ENCODE data around the gene UTY.

Gene UTY

DNA sequence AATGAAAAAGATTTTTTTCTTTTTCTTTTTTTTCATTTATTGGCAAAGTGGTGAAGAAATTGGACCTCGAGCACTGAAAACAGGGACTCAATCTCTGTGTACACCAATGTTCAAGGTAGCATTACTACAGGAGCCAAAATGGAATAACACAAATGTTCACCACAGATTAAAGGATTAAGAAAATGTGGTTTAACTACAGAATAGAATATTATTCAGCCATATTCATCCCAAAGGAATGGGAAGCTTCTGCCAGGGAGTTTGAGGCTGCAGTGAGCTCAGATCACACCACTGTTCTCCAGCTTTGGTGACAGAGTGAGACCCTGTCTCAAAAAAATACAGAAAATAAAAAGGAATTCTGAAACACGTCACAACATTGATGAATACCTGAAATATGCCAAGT lies 81.0 kb downstream of the UTY start:
- DNase-seq (ENCODE audit: low spot score) = no peak

- DNase-seq (ENCODE audit: low spot score) = no peak
Measured at GRCh38 chrY:13381110-13381683, 98.6 kb downstream of the UTY start.

- no peak for DNase-seq (ENCODE audit: low spot score)
Measured at GRCh38 chrY:13370868-13371800, 108.7 kb downstream of the UTY start.

- DNase-seq (ENCODE audit: low spot score) = no peak
Measured at GRCh38 chrY:13370245-13370644, 109.6 kb downstream of the UTY start.

- DNase-seq (ENCODE audit: low spot score) = no peak
Measured at GRCh38 chrY:13368513-13368845, 111.4 kb downstream of the UTY start.

DNA sequence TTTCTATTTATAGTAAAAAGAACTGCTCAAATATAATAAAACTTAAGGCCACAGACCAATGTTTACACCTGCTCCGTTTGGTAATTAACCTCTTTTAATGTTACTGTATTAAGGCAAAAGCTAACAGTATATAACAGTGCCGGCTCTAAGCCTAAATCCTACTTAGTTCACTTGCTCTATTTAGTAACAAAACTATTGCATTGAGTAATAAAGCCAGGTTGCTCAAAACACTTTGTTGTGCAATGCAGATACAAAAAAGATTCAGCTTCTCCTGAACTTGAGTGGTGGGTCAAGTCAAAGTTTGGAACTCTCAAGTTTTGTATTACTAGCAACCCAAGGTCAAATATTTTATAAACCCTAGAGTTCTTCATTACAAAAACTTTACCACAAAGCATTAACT lies 116.2 kb downstream of the UTY start:
- DNase-seq (ENCODE audit: low spot score) = no peak

DNA sequence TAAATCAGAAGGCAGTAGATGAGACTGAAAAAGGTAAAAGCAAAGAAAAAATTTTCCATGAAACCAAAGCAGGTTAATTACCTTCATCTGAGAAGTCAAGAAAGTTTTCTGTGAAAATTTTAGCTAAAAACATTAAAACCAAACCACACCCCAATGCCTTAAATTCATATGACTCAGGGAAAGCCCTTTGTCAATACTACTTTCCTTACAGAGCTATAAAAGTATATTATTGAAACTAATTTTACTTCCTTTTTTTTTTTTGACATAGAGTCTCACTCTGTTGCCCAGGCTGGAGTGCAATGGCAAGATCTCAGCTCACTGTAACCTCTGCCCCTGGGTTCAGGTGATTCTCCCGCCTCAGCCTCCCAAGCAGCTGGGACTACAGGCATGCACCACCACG lies 117.2 kb downstream of the UTY start:
- no peak for DNase-seq (ENCODE audit: low spot score)

DNA sequence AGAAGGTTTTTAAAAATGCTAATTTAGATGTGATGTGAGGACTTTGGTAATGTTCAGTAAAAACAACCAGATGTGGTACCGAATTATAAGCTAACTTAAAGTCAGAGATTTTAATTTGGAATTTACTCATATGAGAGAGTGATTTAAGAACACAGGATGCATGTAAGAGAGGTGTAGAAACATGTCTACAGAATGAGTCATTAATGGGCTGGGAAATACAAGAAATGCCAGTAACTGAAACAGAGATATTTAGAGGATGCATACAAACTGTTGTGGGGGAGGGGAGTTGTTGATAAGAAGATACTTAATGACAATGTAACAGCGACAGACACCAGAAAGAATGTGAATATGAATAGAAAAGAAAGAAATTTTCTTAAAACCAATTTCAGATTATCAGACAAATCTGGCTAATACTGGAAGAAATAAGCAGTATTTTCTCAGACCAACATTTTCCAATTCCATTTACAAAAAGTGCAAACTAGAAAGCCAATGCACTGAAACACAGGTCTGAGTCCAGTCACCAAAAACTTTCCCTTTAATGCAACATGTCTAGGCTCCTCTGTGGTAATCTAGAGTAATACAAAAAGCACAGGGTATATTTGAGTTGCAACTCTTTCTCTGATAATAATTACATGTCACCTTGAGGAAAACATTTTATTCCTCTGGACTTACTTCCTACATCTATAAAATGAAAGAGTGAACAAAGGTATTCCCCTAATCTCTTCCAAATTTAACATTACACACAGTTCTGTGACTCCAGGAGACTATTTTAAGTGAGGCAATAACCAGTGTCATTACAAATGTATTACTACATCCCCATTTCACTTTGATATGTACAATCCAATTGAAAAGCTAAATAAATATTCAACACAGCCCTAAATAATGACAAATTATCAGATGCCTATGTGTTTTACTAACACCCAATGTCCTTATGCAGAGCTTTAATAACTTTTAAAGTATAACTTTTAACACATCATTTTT lies 117.9 kb downstream of the UTY start:
- no peak for DNase-seq (ENCODE audit: low spot score)

DNA sequence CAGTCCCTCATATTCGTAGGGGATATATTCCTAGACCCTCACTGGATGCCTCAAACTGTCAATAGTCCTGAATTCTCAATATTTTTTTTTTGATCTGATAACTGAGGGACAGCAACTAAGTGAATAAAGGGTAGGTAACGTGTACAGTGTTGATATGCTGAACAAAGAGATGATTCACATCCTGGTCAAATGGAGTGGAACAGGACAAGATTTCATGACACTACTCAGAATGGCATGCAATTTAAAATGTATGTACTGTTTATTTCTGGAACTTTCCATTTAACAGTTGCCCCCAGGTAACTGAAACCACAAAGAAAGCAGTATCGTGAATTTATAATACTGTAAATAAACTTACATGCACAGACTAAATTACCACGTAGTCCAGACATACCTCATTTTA lies 128.4 kb downstream of the UTY start:
- DNase-seq (ENCODE audit: low spot score) = no peak

DNA sequence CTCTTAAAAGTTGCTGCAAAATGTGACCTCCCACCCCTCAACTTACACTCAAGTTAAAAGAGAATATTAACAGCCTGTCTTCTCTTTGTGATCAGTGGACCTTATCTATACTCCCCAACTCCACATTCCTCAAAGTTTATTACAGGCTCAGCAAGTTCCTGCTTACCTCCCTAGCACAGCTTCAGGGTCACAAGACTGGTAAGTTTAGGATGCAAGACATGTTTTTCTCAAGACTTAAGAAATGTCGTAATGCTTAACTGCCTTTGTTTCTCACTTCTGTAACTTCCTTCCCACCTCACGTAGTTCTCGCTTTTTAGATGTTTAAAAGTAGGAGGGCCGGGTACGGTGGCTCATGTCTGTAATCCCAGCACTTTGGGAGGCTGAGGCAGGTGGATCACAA lies 132.7 kb downstream of the UTY start:
- no peak for DNase-seq (ENCODE audit: low spot score)

DNA sequence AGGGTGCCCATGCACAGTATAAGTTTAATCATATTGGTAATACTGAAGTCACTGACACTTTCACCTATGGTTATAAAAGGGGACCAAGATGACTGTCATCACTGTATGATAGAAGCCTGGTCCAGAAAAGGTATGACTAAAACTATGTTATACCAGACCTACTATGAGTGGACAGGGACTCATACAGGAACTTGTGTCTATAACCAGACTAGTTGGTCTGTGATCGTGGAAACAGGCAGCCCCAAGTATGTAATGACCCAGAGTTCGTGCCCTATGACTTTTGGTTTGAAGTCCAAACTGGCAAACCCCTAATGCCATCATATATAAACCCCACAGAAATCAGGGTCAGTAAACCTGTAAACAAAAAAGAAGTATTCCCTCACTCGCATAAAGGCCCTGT lies 134.3 kb downstream of the UTY start:
- no peak for DNase-seq (ENCODE audit: low spot score)

GRCh38 chrY:13343307-13343946 lies 136.4 kb downstream of the UTY start:
- DNase-seq (ENCODE audit: low spot score) = no peak

DNA sequence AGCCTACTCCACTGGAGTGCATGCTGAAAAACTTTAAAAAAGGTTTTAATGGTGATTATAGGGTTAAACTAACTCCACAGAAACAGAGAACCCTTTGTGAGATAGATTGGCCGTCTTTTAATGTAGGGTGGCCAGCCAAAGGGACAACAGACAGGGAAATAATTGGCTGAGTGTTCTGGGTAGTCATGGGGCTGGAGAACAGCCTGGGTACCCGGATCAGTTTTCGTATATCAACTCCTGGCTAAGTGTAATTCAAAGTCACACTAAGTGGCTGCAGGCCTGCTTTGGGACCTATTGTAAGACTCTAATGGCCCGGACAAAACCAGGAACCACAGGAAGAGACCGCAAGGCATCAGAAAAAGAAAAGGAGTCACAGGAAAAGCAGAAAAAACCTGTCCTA lies 139.9 kb downstream of the UTY start:
- DNase-seq (ENCODE audit: low spot score) = no peak

GRCh38 chrY:13339381-13339780 lies 140.5 kb downstream of the UTY start:
- DNase-seq (ENCODE audit: low spot score) = no peak

- DNase-seq (ENCODE audit: low spot score) = no peak
Measured at GRCh38 chrY:13338711-13339110, 141.1 kb downstream of the UTY start.

GRCh38 chrY:13337934-13338333 lies 141.9 kb downstream of the UTY start:
- no peak for DNase-seq (ENCODE audit: low spot score)

DNA sequence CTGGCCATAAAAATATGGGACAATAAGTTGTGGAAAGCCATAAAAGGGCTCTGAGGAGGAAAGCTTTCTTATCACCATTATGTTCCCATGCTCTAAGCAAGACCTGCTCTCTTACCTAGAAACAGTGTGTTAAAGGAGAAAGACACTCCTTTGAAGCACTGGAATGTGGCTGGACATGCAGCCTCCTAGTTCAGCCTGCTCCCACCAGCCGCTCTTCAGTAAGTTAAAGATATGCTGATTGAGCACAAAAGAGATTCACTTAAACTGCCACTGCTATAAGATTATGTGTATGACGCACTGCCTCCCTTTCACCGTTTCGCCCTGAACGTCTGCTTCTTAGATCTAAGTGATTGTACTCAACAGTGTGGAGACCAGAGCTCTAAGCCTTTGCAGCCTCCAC lies 146.0 kb downstream of the UTY start:
- DNase-seq (ENCODE audit: low spot score) = no peak

DNA sequence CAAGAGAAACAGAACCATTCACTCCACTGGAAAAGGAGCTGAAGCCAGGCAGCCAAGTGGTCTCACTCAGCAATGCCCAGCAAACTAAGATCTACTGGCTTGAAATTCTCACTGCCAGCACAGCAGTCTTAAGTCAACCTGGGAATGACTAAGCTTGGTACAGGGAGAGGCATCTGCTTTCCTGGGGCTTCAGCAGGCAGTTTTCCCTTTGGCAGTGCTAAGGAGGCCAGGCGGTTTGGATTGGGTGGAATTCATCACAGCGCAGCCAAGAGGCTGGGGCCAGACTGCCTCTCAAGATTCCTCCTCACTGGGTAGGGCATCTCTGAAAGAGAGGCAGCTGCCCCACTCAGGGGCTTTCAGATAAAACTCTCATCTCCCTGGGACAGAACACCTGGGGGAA lies 149.2 kb downstream of the UTY start:
- no peak for DNase-seq (ENCODE audit: low spot score)

DNA sequence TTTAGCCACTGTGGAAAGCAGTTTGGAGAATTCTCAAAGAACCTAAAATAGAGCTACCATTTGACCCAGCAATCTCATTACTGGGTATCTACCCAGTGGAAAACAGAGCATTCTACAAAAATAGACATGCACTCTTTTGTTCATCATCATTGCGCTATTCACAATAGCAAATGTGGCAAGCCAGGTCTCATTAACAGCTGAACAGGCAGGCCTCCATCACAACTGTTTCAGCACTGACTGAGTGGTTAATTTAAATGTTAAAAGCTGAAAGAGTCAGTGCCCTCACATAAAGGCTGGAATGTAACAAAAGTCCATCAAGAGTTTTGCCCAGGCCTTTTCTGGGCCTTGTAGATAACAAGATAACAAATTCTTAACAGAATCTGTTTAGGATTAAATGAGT lies 166.9 kb downstream of the UTY start:
- no peak for DNase-seq (ENCODE audit: low spot score)

DNA sequence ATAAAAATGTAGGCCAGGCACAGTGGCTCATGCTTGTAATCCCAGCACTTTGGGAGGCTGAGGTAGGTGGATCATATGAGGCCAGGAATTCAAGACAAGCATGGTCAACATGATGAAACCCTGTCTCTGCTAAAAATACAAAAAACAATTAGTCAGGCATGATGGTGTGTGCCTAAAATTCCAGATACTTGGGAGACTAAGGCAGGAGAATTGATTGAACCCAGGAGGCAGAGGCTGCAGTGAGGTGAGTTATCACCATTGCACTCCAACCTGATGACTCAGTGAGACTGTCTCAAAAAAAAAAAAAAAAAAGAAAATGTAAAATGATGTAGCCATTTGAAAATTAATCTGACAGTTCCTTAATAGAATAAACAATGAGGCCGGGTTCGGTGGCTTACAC lies 171.9 kb downstream of the UTY start:
- DNase-seq (ENCODE audit: low spot score) = no peak

GRCh38 chrY:13300795-13301194 lies 179.0 kb downstream of the UTY start:
- no peak for DNase-seq (ENCODE audit: low spot score)

GRCh38 chrY:13299411-13299810 lies 180.4 kb downstream of the UTY start:
- no peak for DNase-seq (ENCODE audit: low spot score)

All from NAMALWA (cell line).